Neural cell (in vitro differentiated cells): ENCODE data around the gene PID1.

Experiments
- EP300 ChIP-seq: fragments of 450-650 bp; conservative IDR thresholded peaks from 2 replicates; pipeline ENCODE4 v1.6.1; 2014; ENCODE audit warnings: antibody characterized with exemption, mild to moderate bottlenecking, moderate library complexity; ENCODE audit not compliant: poor library complexity, severe bottlenecking
- EZH2 ChIP-seq: fragments of 200-600, 300-800 bp; shearing (Covaris generic), sonication (generic); IDR thresholded peaks from 2 replicates; pipeline ENCODE4 v1.6.1; 2014; ENCODE audit warnings: antibody characterized with exemption, low read length, borderline replicate concordance, mild to moderate bottlenecking; ENCODE audit not compliant: insufficient read depth, poor library complexity, severe bottlenecking
- MXI1 ChIP-seq: fragments of 450-650 bp; conservative IDR thresholded peaks from 2 replicates; pipeline ENCODE4 v1.6.1; 2014; ENCODE audit warnings: antibody characterized with exemption, mild to moderate bottlenecking; ENCODE audit not compliant: poor library complexity, severe bottlenecking
- POLR2AphosphoS5 ChIP-seq: IDR thresholded peaks from 2 replicates; pipeline ENCODE4 v1.6.1; 2012
- RAD21 ChIP-seq: fragments of 450-650 bp; conservative IDR thresholded peaks from 2 replicates; pipeline ENCODE4 v1.6.1; 2014; ENCODE audit warnings: antibody characterized with exemption, mild to moderate bottlenecking, moderate library complexity
- SMC3 ChIP-seq: fragments of 450-650 bp; conservative IDR thresholded peaks from 2 replicates; pipeline ENCODE4 v1.6.1; 2014; ENCODE audit warnings: antibody characterized with exemption, mild to moderate bottlenecking, moderate library complexity; ENCODE audit not compliant: poor library complexity
- TAF1 ChIP-seq: IDR thresholded peaks from 2 replicates; pipeline ENCODE4 v1.6.1; 2012; ENCODE audit warnings: low read depth
- TF ChIP-seq, protein P1 (sequence below): fragments of 450-650 bp; IDR thresholded peaks from 2 replicates; pipeline ENCODE4 v1.5.1; 2014; ENCODE audit warnings: antibody characterized with exemption, mild to moderate bottlenecking, moderate library complexity; ENCODE audit not compliant: poor library complexity, severe bottlenecking
- TF ChIP-seq, protein P2 (sequence below): IDR thresholded peaks from 2 replicates; pipeline ENCODE4 v1.6.1; 2012; ENCODE audit warnings: borderline replicate concordance

DNA sequence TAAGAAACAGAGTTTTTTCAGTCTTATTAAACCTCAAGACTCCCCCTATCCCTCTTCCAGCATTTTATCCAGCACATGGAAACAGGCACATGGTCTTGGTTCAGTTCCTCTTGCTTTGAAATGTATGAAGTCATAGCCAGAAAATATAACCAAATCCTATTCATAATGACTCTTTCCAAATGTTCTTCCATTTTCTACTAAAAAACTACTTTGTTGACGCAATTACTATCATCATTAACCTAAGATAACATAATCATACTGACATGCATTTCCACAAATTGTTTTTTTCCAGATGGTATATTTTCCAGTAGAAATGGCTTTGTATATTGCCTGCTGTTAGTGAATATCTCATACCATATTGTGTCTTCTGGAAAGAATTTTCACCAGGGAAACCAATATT, 261.3 kb downstream of the PID1 start:
- TF ChIP-seq, protein P1, sequence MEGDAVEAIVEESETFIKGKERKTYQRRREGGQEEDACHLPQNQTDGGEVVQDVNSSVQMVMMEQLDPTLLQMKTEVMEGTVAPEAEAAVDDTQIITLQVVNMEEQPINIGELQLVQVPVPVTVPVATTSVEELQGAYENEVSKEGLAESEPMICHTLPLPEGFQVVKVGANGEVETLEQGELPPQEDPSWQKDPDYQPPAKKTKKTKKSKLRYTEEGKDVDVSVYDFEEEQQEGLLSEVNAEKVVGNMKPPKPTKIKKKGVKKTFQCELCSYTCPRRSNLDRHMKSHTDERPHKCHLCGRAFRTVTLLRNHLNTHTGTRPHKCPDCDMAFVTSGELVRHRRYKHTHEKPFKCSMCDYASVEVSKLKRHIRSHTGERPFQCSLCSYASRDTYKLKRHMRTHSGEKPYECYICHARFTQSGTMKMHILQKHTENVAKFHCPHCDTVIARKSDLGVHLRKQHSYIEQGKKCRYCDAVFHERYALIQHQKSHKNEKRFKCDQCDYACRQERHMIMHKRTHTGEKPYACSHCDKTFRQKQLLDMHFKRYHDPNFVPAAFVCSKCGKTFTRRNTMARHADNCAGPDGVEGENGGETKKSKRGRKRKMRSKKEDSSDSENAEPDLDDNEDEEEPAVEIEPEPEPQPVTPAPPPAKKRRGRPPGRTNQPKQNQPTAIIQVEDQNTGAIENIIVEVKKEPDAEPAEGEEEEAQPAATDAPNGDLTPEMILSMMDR: no peak
- TF ChIP-seq EP300 (no peak), EZH2 (no peak), POLR2AphosphoS5 (no peak), SMC3 (no peak), TAF1 (no peak), RAD21 (no peak), MXI1 (no peak)
- TF ChIP-seq, protein P2, sequence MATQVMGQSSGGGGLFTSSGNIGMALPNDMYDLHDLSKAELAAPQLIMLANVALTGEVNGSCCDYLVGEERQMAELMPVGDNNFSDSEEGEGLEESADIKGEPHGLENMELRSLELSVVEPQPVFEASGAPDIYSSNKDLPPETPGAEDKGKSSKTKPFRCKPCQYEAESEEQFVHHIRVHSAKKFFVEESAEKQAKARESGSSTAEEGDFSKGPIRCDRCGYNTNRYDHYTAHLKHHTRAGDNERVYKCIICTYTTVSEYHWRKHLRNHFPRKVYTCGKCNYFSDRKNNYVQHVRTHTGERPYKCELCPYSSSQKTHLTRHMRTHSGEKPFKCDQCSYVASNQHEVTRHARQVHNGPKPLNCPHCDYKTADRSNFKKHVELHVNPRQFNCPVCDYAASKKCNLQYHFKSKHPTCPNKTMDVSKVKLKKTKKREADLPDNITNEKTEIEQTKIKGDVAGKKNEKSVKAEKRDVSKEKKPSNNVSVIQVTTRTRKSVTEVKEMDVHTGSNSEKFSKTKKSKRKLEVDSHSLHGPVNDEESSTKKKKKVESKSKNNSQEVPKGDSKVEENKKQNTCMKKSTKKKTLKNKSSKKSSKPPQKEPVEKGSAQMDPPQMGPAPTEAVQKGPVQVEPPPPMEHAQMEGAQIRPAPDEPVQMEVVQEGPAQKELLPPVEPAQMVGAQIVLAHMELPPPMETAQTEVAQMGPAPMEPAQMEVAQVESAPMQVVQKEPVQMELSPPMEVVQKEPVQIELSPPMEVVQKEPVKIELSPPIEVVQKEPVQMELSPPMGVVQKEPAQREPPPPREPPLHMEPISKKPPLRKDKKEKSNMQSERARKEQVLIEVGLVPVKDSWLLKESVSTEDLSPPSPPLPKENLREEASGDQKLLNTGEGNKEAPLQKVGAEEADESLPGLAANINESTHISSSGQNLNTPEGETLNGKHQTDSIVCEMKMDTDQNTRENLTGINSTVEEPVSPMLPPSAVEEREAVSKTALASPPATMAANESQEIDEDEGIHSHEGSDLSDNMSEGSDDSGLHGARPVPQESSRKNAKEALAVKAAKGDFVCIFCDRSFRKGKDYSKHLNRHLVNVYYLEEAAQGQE: no peak
